K562 (cell line): ENCODE data around the gene C11orf86.

Experiments used
- CBX2 ChIP-seq: fragments of 200-600 bp; sonication (generic); IDR thresholded peaks from one replicate; pipeline ENCODE4 v1.6.1; 2012; ENCODE audit warnings: mild to moderate bottlenecking, low read length, inconsistent platforms; ENCODE audit not compliant: insufficient read depth, poor library complexity, severe bottlenecking
- CEBPB ChIP-seq: fragments of 450-650 bp; IDR thresholded peaks from 2 replicates; pipeline ENCODE4 v1.6.1; 2016; ENCODE audit warnings: missing genetic modification characterization, missing compliant biosample characterization
- NFE2L1 ChIP-seq: fragments of 450-650 bp; IDR thresholded peaks from 2 replicates; pipeline ENCODE4 v1.6.1; 2016; ENCODE audit warnings: missing genetic modification characterization, low read depth, mild to moderate bottlenecking, missing compliant biosample characterization, moderate library complexity, borderline replicate concordance
- POLR2AphosphoS5 ChIP-seq: IDR thresholded peaks from 2 replicates; pipeline ENCODE4 v1.6.1; 2011; ENCODE audit warnings: mild to moderate bottlenecking, low read depth, low read length, moderate library complexity; ENCODE audit not compliant: control insufficient read depth, insufficient read depth
- SAFB2 ChIP-seq: fragments of 200-400 bp; formaldehyde crosslinking; IDR thresholded peaks from 2 replicates; pipeline ENCODE4 v1.6.1; 2018; ENCODE audit warnings: borderline replicate concordance, low read length, low read depth, moderate library complexity; ENCODE audit not compliant: severe bottlenecking
- TF ChIP-seq, protein P1 (sequence below), 3 experiments: IDR thresholded peaks in 2 of 3; conservative IDR thresholded peaks in 1 of 3; 2 replicates each; pipeline ENCODE4 v1.5.1; 2011 to 2012; ENCODE audit warnings: low read length in 3 of 3, mild to moderate bottlenecking in 3 of 3, control low read depth in 2 of 3, improper control_type of control experiment in 1 of 3, inconsistent platforms in 1 of 3, low read depth in 1 of 3, mixed read lengths in 1 of 3, moderate library complexity in 1 of 3; ENCODE audit not compliant: insufficient read depth in 2 of 3
- TF ChIP-seq, protein P2 (sequence below): sonication (generic); formaldehyde crosslinking; IDR thresholded peaks from 2 replicates; pipeline ENCODE4 v1.8.1; 2023; ENCODE audit warnings: mild to moderate bottlenecking, missing genetic modification reagents

DNA sequence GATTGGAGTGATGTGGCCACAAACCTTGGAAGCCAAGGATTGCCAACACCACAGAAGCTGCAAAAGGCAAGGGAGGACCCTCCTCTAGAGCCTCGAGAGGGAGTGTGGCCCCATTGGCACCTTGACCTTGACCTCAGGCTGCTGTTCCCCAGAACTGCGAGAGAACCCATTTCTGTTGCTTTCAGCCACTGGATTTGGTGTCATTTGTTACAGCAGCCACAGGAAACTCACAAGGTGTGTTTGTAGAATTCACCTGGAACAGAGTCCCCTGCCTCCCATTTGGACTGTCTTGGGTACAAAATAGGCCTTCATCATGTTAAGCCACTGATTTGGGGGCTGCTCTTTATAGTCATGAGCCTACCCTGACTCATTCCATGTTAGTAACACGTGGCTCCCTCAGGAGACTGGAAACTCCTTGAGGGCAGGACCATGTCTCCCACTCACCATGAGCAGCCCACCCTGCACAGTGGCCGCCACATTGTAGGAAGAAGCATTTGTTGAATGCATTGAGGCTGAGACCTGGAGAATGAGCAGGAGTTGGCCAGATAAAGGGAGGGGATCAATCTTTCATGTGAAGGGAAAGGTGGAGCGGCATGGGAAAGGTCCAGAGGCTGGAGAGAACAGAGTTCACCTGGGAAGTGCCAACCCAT is 8.3 kb downstream of the C11orf86 start:
- TF ChIP-seq CEBPB (tag) (no peak), NFE2L1 (tag) (no peak), POLR2AphosphoS5 (no peak), CBX2 (no peak), SAFB2 (no peak)
- TF ChIP-seq, protein P1, sequence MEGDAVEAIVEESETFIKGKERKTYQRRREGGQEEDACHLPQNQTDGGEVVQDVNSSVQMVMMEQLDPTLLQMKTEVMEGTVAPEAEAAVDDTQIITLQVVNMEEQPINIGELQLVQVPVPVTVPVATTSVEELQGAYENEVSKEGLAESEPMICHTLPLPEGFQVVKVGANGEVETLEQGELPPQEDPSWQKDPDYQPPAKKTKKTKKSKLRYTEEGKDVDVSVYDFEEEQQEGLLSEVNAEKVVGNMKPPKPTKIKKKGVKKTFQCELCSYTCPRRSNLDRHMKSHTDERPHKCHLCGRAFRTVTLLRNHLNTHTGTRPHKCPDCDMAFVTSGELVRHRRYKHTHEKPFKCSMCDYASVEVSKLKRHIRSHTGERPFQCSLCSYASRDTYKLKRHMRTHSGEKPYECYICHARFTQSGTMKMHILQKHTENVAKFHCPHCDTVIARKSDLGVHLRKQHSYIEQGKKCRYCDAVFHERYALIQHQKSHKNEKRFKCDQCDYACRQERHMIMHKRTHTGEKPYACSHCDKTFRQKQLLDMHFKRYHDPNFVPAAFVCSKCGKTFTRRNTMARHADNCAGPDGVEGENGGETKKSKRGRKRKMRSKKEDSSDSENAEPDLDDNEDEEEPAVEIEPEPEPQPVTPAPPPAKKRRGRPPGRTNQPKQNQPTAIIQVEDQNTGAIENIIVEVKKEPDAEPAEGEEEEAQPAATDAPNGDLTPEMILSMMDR (IDR thresholded peaks at IDR 0.05 in 2 of 3, conservative IDR thresholded peaks at IDR 0.05 in 1 of 3; ENCODE audit: insufficient read depth in 2 of 3, low read depth in 1 of 3, low read length in 3 of 3): no peak
- TF ChIP-seq, protein P2, sequence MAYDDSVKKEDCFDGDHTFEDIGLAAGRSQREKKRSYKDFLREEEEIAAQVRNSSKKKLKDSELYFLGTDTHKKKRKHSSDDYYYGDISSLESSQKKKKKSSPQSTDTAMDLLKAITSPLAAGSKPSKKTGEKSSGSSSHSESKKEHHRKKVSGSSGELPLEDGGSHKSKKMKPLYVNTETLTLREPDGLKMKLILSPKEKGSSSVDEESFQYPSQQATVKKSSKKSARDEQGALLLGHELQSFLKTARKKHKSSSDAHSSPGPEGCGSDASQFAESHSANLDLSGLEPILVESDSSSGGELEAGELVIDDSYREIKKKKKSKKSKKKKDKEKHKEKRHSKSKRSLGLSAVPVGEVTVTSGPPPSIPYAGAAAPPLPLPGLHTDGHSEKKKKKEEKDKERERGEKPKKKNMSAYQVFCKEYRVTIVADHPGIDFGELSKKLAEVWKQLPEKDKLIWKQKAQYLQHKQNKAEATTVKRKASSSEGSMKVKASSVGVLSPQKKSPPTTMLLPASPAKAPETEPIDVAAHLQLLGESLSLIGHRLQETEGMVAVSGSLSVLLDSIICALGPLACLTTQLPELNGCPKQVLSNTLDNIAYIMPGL (CRISPR knock-in tag): no peak
